H1 (cell line): ENCODE data around the gene TC2N. TPM values are rescaled to one million over a fixed set of nuclear protein-coding genes. Genes with fewer than 3 reads are reported as not detected.

Source experiments
- CTCF ChIA-PET: fragments of 300-600 bp; sonication (Branson Sonifier 250); formaldehyde crosslinking; loops from one replicate; lab custom pipeline; 2021; ENCODE audit not compliant: partially characterized antibody; lab: Charles Lee
- POLR2A ChIA-PET: fragments of 300-600 bp; sonication (Branson Sonifier 250); formaldehyde crosslinking; loops from one replicate; lab custom pipeline; 2021; ENCODE audit warnings: inconsistent platforms; ENCODE audit not compliant: partially characterized antibody; lab: Charles Lee
- DNase-seq, 2 experiments: peaks; one replicate each; pipeline versions ENCODE4 v3.0.0 to v3.0.0-alpha.2; 2010 to 2022; ENCODE audit warnings: low spot score in 2 of 2, low read depth in 1 of 2, mixed read lengths in 1 of 2
- FAIRE-seq: peaks from 2 replicates; lab custom pipeline; 2011; peaks lifted over from hg19 to GRCh38; lab: Jason Lieb, UNC
- H2AFZ ChIP-seq: 2 replicates; pipeline ENCODE4 v1.8.1; 2012; ENCODE audit warnings: low read length, inconsistent platforms
- H2AK5ac ChIP-seq: 2 replicates; pipeline ENCODE4 v1.6.1; 2013; ENCODE audit warnings: low read depth, low read length
- H2BK120ac ChIP-seq: replicated peaks from 2 replicates; pipeline ENCODE3; 2013; ENCODE audit warnings: low read depth, low read length, inconsistent platforms
- H2BK12ac ChIP-seq: 2 replicates; pipeline ENCODE4 v1.6.1; 2013; ENCODE audit warnings: low read depth, low read length
- H2BK15ac ChIP-seq: 2 replicates; pipeline ENCODE4 v1.6.1; 2013; ENCODE audit warnings: low read length
- H2BK20ac ChIP-seq: 2 replicates; pipeline ENCODE4 v1.6.1; 2013; ENCODE audit warnings: low read length
- H2BK5ac ChIP-seq: 2 replicates; pipeline ENCODE4 v1.6.1; 2013; ENCODE audit warnings: low read depth, low read length
- H3K14ac ChIP-seq: 2 replicates; pipeline ENCODE4 v1.6.1; 2013; ENCODE audit warnings: inconsistent platforms; ENCODE audit not compliant: insufficient read length
- H3K18ac ChIP-seq: 2 replicates; pipeline ENCODE4 v1.6.1; 2013; ENCODE audit warnings: low read length; ENCODE audit errors: extremely low read depth
- H3K23ac ChIP-seq: 2 replicates; pipeline ENCODE4 v1.6.1; 2013; ENCODE audit warnings: inconsistent platforms; ENCODE audit not compliant: insufficient read length
- H3K23me2 ChIP-seq: 2 replicates; pipeline ENCODE4 v1.6.1; 2013; ENCODE audit warnings: low read depth, low read length
- H3K27ac ChIP-seq: 2 replicates; pipeline ENCODE4 v1.6.1; 2011; ENCODE audit warnings: low read depth, low read length, inconsistent platforms
- H3K27me3 ChIP-seq, 4 experiments: replicated peaks in 1 of 4; 1 replicate in 1 of 4; 2 replicates in 3 of 4; pipeline versions ENCODE4 v1.6.1 to v1.8.1; 2011 to 2013; ENCODE audit warnings: low read length in 3 of 4, mild to moderate bottlenecking in 3 of 4, inconsistent platforms in 2 of 4, mixed read lengths in 2 of 4, moderate library complexity in 1 of 4; ENCODE audit not compliant: control insufficient read depth in 3 of 4, insufficient read depth in 3 of 4; ENCODE audit errors: extremely low read depth in 1 of 4
- H3K36me3 ChIP-seq, 4 experiments: 2 replicates each; pipeline versions ENCODE4 v1.6.1 to v1.8.1; 2011 to 2013; ENCODE audit warnings: mild to moderate bottlenecking in 4 of 4, low read length in 3 of 4, moderate library complexity in 2 of 4, control low read depth in 1 of 4, inconsistent platforms in 1 of 4; ENCODE audit not compliant: insufficient read depth in 4 of 4, control insufficient read depth in 2 of 4
- H3K4ac ChIP-seq: replicated peaks from 2 replicates; pipeline ENCODE3; 2013; ENCODE audit warnings: low read length, low read depth, mixed read lengths, inconsistent platforms; ENCODE audit not compliant: insufficient read length
- H3K4me1 ChIP-seq, 4 experiments: replicated peaks in 1 of 4; 1 replicate in 1 of 4; 2 replicates in 3 of 4; pipeline versions ENCODE4 v1.6.1 to v1.8.1; 2011 to 2013; ENCODE audit warnings: low read length in 3 of 4, inconsistent platforms in 2 of 4, mixed read lengths in 1 of 4; ENCODE audit not compliant: insufficient read depth in 4 of 4, control insufficient read depth in 3 of 4
- H3K4me2 ChIP-seq, 2 experiments: 2 replicates each; pipeline versions ENCODE4 v1.6.1 to v1.8.1; 2011 to 2013; ENCODE audit warnings: low read depth in 2 of 2, low read length in 2 of 2, control low read depth in 1 of 2, inconsistent platforms in 1 of 2, mild to moderate bottlenecking in 1 of 2; ENCODE audit not compliant: insufficient read depth in 1 of 2
- H3K4me3 ChIP-seq, 4 experiments: fragments of 200-600, 300-600 bp in 1 of 4; sonication (generic), shearing (Covaris generic), sonication (Bioruptor Twin) in 1 of 4; 2 replicates each; pipeline versions ENCODE4 v1.5.1 to v1.8.1; 2011 to 2016; ENCODE audit warnings: low read length in 4 of 4, low read depth in 3 of 4, control low read depth in 2 of 4, inconsistent platforms in 2 of 4, mild to moderate bottlenecking in 2 of 4, mixed read lengths in 1 of 4, moderate library complexity in 1 of 4; ENCODE audit not compliant: insufficient read depth in 2 of 4; ENCODE audit errors: extremely low read depth in 1 of 4
- H3K56ac ChIP-seq: replicated peaks from 2 replicates; pipeline ENCODE3; 2013; ENCODE audit warnings: low read depth, mild to moderate bottlenecking, mixed read lengths, low read length, inconsistent platforms; ENCODE audit not compliant: insufficient read length
- H3K79me1 ChIP-seq: 2 replicates; pipeline ENCODE4 v1.6.1; 2013; ENCODE audit warnings: low read depth, low read length, control low read depth
- H3K79me2 ChIP-seq, 2 experiments: 2 replicates each; pipeline versions ENCODE4 v1.6.1 to v1.8.1; 2012 to 2013; ENCODE audit warnings: low read length in 2 of 2, mild to moderate bottlenecking in 2 of 2, inconsistent platforms in 1 of 2; ENCODE audit not compliant: insufficient read depth in 2 of 2, control insufficient read depth in 1 of 2
- H3K9ac ChIP-seq, 4 experiments: replicated peaks in 1 of 4; 1 replicate in 1 of 4; 2 replicates in 3 of 4; pipeline versions ENCODE4 v1.6.1 to v1.8.1; 2011 to 2013; ENCODE audit warnings: low read depth in 3 of 4, low read length in 3 of 4, control low read depth in 2 of 4, mild to moderate bottlenecking in 2 of 4, moderate library complexity in 2 of 4, inconsistent platforms in 1 of 4; ENCODE audit errors: extremely low read depth in 1 of 4
- H3K9me3 ChIP-seq, 2 experiments: 2 replicates each; pipeline versions ENCODE4 v1.6.1 to v1.8.1; 2012 to 2013; ENCODE audit warnings: mild to moderate bottlenecking in 2 of 2, moderate library complexity in 2 of 2, control low read depth in 1 of 2, inconsistent platforms in 1 of 2, low read depth in 1 of 2, low read length in 1 of 2, mixed read lengths in 1 of 2; ENCODE audit not compliant: insufficient read depth in 2 of 2
- H4K20me1 ChIP-seq, 2 experiments: replicated peaks in 1 of 2; 2 replicates each; pipeline versions ENCODE3 to v1.8.1; 2011 to 2013; ENCODE audit warnings: inconsistent platforms in 2 of 2, low read length in 2 of 2, mild to moderate bottlenecking in 1 of 2; ENCODE audit not compliant: insufficient read depth in 2 of 2, control insufficient read depth in 1 of 2
- H4K5ac ChIP-seq: 2 replicates; pipeline ENCODE4 v1.6.1; 2013; ENCODE audit warnings: low read length, low read depth, mixed read lengths, inconsistent platforms; ENCODE audit not compliant: insufficient read length
- H4K8ac ChIP-seq: 2 replicates; pipeline ENCODE4 v1.8.0; 2013; ENCODE audit warnings: mild to moderate bottlenecking, moderate library complexity, low read length, inconsistent platforms; ENCODE audit not compliant: insufficient read depth; ENCODE audit errors: extremely low read depth
- H4K91ac ChIP-seq: replicated peaks from 2 replicates; pipeline ENCODE3; 2013; ENCODE audit warnings: low read length, mixed read lengths, inconsistent platforms; ENCODE audit not compliant: insufficient read length
- CHD2 ChIP-seq: IDR thresholded peaks from 2 replicates; pipeline ENCODE4 v1.6.1; 2012; ENCODE audit warnings: low read length, improper control_type of control experiment
- CTBP2 ChIP-seq: IDR thresholded peaks from 2 replicates; pipeline ENCODE4 v1.7.0; 2011; ENCODE audit warnings: borderline replicate concordance, mild to moderate bottlenecking, moderate library complexity, mixed read lengths, low read length; ENCODE audit not compliant: insufficient read depth, insufficient read length
- HDAC2 ChIP-seq, 2 experiments: fragments of 300-600 bp in 1 of 2; sonication (generic) in 1 of 2; IDR thresholded peaks; 2 replicates each; pipeline ENCODE4 v1.6.1; 2011 to 2012; ENCODE audit warnings: low read depth in 2 of 2, low read length in 2 of 2, mild to moderate bottlenecking in 2 of 2, moderate library complexity in 2 of 2, borderline replicate concordance in 1 of 2, inconsistent platforms in 1 of 2
- PHF8 ChIP-seq: fragments of 200-600 bp; sonication (generic); conservative IDR thresholded peaks from 2 replicates; pipeline ENCODE4 v1.7.1; 2012; ENCODE audit warnings: low read depth, mild to moderate bottlenecking, inconsistent platforms, low read length, moderate library complexity
- RAD21 ChIP-seq, 2 experiments: IDR thresholded peaks in 1 of 2; conservative IDR thresholded peaks in 1 of 2; 2 replicates each; pipeline ENCODE4 v1.6.1; 2011; ENCODE audit warnings: low read depth in 2 of 2, low read length in 2 of 2, improper control_type of control experiment in 1 of 2, inconsistent platforms in 1 of 2, mild to moderate bottlenecking in 1 of 2, moderate library complexity in 1 of 2
- SP1 ChIP-seq: IDR thresholded peaks from 2 replicates; pipeline ENCODE4 v1.6.1; 2011; ENCODE audit warnings: low read depth, low read length
- SP4 ChIP-seq: IDR thresholded peaks from 2 replicates; pipeline ENCODE4 v1.6.1; 2012; ENCODE audit warnings: low read length, inconsistent platforms
- TAF1 ChIP-seq: IDR thresholded peaks from 2 replicates; pipeline ENCODE4 v1.6.1; 2011; ENCODE audit warnings: mild to moderate bottlenecking, low read depth, low read length
- TAF7 ChIP-seq: optimal IDR thresholded peaks from 2 replicates; pipeline ENCODE3; 2011; ENCODE audit warnings: low read depth, mild to moderate bottlenecking, inconsistent platforms, low read length, moderate library complexity, borderline replicate concordance
- TBP ChIP-seq: IDR thresholded peaks from 2 replicates; pipeline ENCODE4 v1.6.1; 2011; ENCODE audit warnings: low read depth, low read length, improper control_type of control experiment
- WGBS, 2 experiments: shearing (Covaris generic) in 1 of 2; methylation state at CpG; one replicate each; pipeline versions ENCODE4 v1.1.6 to v1.1.7; 2013 to 2015; ENCODE audit warnings: low lambda C conversion rate in 2 of 2, mixed read lengths in 2 of 2, inconsistent platforms in 1 of 2, low coverage in 1 of 2, missing lambda C conversion rate in 1 of 2; ENCODE audit not compliant: insufficient replicate concordance in 2 of 2, insufficient coverage in 1 of 2, insufficient read length in 1 of 2; ENCODE audit errors: extremely low coverage in 1 of 2, missing lambda C conversion rate in 1 of 2; 5-methylcytosine and 5-hydroxymethylcytosine counted together
- polyA plus RNA-seq, 7 experiments: library from polyadenylated mRNA; depleted of rRNA in 3 of 7; stranded (reverse) in 5 of 7; unstranded in 2 of 7; fragments of >200 nt in 5 of 7; fragments of 200-250 nt in 2 of 7; gene quantifications; 1 replicate in 5 of 7; 2 replicates in 1 of 7; 4 replicates in 1 of 7; pipeline versions ENCODE4 v1.2.1 to v1.2.3, GENCODE V29; 2011 to 2013; ENCODE audit warnings: missing spikeins in 2 of 7, mixed read lengths in 2 of 7
- total RNA-seq: library from RNA; stranded (reverse); fragmentation: NEBNext Ultra II Directional; extraction: Animal tissue kit (Norgen Biotek cat#: 25700); gene quantifications from 2 replicates; pipeline ENCODE4 v1.2.1, GENCODE V29; 2021
- TF ChIP-seq, protein P1 (sequence below): IDR thresholded peaks from 2 replicates; pipeline ENCODE4 v1.6.1; 2012; ENCODE audit warnings: low read length, inconsistent platforms

Gene TC2N
- total and polyA plus RNA-seq, 2 of the 8 experiments (the other 6 are each of a cell fraction or from before 2014, with no cell fraction given), result 9.7 to 36.2 TPM

DNA sequence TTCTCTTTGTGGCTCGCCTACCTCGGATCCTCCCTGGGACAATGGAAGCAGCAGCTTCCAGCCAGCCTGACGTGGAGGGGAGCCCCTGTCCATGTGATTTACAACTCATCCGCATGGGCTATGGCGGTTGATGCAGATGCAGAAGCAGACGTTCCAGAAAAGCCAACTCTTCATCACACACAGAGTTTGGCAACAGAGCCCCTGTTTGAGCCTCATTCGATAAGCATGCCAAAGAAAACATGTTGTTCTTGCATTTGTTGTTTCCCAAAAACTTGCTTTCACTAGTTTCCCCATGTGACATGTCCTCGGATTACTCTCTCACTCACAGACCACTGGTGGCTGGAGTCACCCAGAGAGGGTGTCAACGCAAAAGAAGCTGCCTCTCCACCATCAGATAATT is 16.4 kb upstream of the TC2N start:
- Histone ChIP-seq H3K4ac (no peak overlapping the region), H3K27me3 (no peaks in the 10 kb centered on the region), H3K79me2 (no peaks in the 10 kb centered on the region), H2BK15ac (no peak overlapping the region), H3K36me3 (no peaks in the 10 kb centered on the region), H4K5ac (no peak overlapping the region), H3K79me1 (no peaks in the 10 kb centered on the region), H2BK120ac (no peak overlapping the region), H4K20me1 (no peaks in the 10 kb centered on the region), H3K9ac (no peak overlapping the region), H3K23me2 (no peaks in the 10 kb centered on the region), H3K56ac (no peak overlapping the region), H4K8ac (no peak overlapping the region), H3K27ac (no peak overlapping the region), H2BK20ac (no peak overlapping the region), H3K23ac (no peak overlapping the region), H2AK5ac (no peak overlapping the region), H3K4me2 (no peak overlapping the region), H2AFZ (no peak overlapping the region), H2BK5ac (no peak overlapping the region), H3K14ac (no peak overlapping the region), H3K18ac (no peak overlapping the region), H4K91ac (no peak overlapping the region), H3K4me3 (no peak overlapping the region), H3K4me1 (no peaks in the 10 kb centered on the region; a peak in 1 of 7 replicates), H2BK12ac (no peak overlapping the region), H3K9me3 (no peaks in the 10 kb centered on the region)
- ChIA-PET CTCF (interaction anchor here (0.8 to 2.4 kb wide), 5 partner anchors 9 to 232 kb away, joined by 3 to 10 read pairs (median 8); no protein-coding TSS in a partner anchor), POLR2A (no interaction called here)
- DNase-seq, result no peak
- TF ChIP-seq SP1 (no peak), RAD21 (IDR thresholded peaks at IDR 0.05 in 1 of 2, conservative IDR thresholded peaks at IDR 0.05 in 1 of 2; ENCODE audit: low read depth in 2 of 2, low read length in 2 of 2) (no peak), TBP (no peak), TAF7 (no peak), CTBP2 (no peak), TAF1 (no peak), PHF8 (no peak), CHD2 (no peak), HDAC2 (IDR thresholded peaks at IDR 0.05; ENCODE audit: borderline replicate concordance in 1 of 2, low read depth in 2 of 2, low read length in 2 of 2) (no peak), SP4 (no peak)
- TF ChIP-seq, protein P1, sequence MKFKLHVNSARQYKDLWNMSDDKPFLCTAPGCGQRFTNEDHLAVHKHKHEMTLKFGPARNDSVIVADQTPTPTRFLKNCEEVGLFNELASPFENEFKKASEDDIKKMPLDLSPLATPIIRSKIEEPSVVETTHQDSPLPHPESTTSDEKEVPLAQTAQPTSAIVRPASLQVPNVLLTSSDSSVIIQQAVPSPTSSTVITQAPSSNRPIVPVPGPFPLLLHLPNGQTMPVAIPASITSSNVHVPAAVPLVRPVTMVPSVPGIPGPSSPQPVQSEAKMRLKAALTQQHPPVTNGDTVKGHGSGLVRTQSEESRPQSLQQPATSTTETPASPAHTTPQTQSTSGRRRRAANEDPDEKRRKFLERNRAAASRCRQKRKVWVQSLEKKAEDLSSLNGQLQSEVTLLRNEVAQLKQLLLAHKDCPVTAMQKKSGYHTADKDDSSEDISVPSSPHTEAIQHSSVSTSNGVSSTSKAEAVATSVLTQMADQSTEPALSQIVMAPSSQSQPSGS, result no peak
- FAIRE-seq, result no peak
- WGBS, 2 experiments, result 89% methylated on average over 9 of the region's 9 CpGs; no CpG with 5 or more reads in 1 of the 2 experiments
